Limb (tissue), 2 donors: ENCODE data around the gene GLYAT.

Experiments used
- DNase-seq, 2 donors: peaks; one replicate each; pipeline ENCODE4 v3.0.0-alpha.2; 2016; ENCODE audit errors: extremely low spot score in 2 of 2

GLYAT gene

GRCh38 chr11:58731819-58732218 lies at the start of gene GLYAT:
GLYAT (minus strand) TSS chr11:58731943; CDS start chr11:58724496, 7,447 bp downstream.
- DNase-seq: no peak

DNA sequence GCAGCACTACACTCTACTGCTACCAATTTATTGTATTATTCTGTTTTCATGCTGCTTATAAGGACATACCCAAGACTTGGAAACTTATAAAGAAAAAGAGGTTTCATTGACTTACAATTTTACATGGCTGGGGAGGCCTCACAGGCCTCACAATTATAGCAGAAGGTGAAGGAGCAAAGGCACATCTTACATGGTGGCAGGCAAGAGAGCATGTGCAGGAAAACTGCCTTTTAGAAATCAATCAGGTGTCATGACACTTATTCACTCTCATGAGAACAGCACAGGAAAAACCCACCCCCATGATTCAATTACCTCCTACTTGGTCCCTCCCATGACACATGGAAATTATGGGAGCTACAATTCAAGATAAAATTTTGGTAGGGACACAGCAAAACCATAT lies 49.6 kb upstream of the GLYAT start:
- DNase-seq: no peak

DNA sequence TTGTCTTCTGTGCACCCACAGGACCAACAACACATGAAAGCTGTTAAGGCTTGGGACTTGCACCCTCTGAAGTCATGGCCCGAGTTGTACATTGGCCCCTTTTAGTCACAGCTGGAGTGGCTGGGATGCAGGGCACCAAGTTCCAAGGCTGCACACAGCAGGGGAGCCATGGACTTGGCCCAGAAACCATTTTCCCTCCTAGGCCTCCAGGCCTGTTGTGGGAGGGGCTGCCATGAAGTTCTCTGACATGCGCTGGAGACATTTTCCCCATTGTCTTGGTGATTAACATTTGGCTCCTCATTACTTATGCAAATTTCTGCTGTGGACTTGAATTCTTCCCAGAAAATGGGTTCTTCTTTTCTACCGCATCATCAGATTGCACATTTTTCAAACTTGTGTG lies 48.8 kb upstream of the GLYAT start:
- DNase-seq: no peak

DNA sequence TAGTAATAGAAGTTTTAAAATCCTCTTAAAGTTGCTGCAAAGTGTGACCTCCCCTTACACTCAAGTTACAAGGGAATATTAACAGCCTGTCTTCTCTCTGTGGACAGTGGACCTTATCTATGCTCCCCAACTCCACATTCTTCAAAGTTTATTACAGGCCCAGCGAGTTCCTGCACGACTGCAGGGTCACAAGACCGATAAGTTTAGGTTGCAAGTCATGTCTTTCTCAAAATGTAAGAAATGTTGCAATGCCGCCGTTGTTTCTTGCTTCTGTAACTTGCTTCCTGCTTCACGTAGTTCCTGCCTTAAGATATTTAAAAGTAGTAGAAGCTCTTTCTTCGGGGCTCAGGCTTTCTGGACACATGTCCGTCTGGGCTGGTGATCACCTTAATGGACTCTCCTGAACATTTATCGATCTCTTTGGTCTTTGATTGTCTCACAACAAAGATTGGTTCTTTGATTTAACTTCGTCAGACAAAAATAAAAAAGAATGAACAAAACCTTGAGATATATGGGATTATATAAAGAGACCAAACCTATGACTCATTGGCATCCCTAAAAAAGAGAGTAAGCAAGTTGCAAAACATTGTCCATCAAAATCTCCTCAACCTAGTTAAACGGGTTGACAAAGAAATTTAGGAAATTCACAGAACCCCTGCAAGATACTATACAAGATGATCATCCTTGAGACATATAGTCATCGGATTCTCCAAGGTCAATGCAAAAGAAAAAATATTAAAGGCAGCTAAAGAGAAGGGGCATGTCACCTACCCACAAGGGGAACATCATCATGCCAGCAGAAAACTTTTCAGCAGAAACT lies 45.4 kb upstream of the GLYAT start:
- no peak for DNase-seq

GRCh38 chr11:58775066-58775708 lies 43.4 kb upstream of the GLYAT start:
- no peak for DNase-seq

DNA sequence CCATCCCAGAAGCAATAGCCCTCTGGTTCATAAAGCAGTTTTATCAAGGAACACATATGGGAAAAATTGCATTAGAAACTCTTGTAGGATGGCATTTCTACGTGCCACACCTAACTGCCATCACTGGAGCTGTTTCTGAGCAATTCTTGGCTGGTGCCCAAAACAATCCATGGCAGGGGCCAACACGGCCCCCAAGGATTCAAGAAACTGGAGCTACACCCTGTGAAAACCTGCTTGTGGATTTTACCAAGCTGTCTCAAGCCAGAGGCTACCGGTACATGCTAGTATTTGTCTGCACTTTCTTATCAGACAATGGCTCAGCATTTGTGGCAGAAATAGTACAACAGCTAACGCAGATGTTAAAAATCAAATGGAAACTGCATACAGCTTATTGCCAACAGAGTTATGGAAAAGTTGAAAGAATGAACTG lies 42.4 kb upstream of the GLYAT start:
- DNase-seq: no peak

DNA sequence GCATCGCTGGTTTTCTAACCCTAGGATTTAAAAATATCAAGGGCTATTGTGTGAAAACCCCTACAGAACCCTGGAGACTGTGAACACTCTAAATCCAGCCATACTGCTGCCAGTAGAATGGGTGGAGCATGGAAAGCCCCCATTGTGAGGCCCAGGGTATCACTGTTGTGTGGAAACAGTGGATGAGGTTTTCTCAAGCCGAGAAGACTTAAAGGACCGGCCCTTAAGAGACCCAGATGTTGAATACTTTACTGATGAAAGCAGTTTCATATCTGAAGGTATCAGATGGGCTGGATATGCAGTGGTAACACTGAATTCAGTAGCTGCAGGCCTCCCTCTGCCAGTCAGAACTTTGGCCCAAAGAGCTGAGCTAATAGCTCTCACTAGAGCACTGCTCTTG lies 41.6 kb upstream of the GLYAT start:
- DNase-seq: no peak

DNA sequence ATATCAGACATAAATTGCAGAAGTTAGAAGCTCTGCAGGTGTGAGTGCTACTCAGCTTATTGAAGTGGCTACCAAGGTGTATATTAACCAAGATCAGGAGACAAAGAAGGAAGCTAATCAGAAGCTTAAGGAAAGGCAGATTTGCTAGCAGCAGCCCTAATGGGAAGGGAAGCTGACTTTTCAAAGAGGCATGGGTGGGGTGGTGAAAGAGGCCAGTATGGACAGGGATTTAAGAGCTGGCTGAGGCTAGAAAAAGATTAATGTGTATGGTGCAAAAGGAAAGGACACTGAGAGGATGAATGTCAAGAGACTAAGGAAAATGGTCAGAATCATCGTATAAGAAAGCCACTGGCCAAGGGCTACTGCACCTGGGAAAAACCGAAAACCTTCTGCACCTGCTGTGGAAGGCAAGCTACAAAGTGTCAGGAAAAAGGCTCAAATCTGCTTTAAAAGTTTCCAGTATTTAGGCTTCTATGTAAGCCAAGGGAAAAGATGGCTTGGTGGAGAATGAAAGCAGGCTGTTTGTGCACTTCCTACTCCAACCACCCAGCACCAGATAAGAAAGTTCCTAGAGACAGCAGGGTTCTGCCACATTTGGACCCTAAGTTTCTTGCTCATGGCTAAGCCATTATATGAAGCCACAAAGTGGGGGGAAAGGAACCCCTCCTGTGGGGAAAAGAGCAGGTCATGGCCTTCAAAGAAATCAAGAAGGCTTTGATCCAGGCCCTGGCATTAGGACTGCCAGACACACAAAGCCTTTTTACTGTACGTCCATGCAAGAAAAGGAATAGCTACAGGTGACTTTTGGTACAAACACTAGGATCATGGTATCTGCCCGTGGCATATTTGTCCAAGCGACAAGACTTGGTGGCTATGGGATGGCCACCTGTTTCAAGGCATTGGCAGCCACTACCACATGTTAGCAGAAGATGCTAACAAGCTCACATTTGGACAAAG lies 40.9 kb upstream of the GLYAT start:
- no peak for DNase-seq

GRCh38 chr11:58771458-58771855 lies 39.7 kb upstream of the GLYAT start:
- DNase-seq: no peak

GRCh38 chr11:58770627-58771457 lies 39.1 kb upstream of the GLYAT start:
- no peak for DNase-seq

- no peak for DNase-seq
These were observed 38.4 kb upstream of the GLYAT start for GRCh38 chr11:58770166-58770565.

GRCh38 chr11:58769308-58769707 lies 37.6 kb upstream of the GLYAT start:
- DNase-seq: no peak

- no peak for DNase-seq
These were observed 36.4 kb upstream of the GLYAT start for GRCh38 chr11:58768137-58768536.

- DNase-seq: no peak
These were observed 33.3 kb upstream of the GLYAT start for GRCh38 chr11:58765078-58765477.

GRCh38 chr11:58763120-58763490 lies 31.4 kb upstream of the GLYAT start:
- DNase-seq: no peak

DNA sequence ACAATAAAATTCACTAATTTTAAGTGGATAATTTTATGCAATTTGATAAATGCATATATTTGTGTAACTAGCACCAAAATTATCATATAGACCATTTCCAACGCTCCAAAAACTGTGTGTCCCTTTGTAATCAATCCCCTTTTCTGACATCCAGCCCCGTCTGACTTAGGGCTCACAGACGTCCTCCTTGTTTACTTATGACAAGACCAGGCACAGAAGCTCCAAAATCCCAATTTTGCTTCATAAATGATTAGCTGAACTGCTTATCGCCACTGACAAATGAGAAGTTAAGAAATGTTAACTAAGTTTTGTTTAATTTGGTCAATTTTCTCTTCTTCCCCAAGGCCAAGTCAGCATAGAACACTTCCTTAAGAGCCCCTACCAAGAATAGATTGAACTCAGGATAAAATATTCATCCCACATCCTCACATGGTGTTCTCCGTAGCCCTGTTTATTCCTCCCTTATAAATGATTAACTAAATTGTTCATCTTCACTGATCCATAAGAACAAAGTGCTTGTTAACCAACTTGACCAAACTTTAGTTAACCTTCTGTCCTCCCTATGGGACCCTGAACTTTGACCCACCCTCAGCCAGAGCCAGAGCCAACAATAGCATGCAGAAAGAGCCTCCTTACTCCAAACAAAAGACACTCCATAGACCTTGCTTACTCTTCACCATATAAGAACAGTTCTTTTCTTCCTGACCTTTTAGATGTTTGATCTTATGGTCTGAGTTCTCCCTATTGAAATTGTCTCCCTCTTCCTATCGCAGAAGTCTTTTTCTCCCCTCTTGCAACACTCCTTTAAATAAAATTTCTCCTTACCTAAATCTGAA lies 30.8 kb upstream of the GLYAT start:
- no peak for DNase-seq

GRCh38 chr11:58757439-58757838 lies 25.7 kb upstream of the GLYAT start:
- no peak for DNase-seq

DNA sequence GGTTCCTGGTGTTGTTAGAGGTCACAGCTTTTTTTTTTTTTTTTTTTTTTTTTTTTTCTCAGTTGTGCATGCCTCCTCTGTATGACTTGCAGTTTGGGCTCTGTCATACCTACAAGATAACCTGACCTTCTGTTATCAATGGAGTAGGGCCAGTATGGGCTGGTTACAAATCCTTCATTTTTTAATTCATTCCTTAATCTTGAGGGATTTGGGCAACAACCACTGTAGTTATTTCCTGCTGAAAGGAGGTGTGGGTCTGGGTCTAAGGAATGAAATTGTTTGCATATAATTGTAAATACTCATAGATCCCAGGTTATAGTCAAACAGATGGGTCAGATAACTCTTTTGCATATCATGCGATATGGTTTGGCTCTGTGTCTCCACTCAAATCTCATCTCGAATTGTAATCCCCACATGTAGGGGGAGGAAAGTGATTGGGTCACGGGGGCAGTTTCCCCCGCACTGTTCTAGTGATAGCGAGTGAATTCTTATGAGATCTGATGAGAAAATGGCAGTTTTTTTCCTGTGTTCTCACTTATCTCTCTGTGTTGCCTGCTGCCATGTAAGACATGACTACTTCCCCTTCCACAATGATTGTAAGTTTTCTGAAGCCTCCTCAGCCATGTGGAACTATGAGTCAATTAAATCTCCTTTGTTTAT lies 14.1 kb upstream of the GLYAT start:
- DNase-seq: no peak

GRCh38 chr11:58744988-58745704 lies 13.4 kb upstream of the GLYAT start:
- DNase-seq: no peak
